PC-3 (cell line): ENCODE measurements around the gene SPPL2C. TPM values are rescaled to one million over a fixed set of nuclear protein-coding genes. Genes with fewer than 3 reads are reported as not detected.

Experiments
- ATAC-seq: fragments of 200-7000 bp; cut with Tn5 transposase; 2 replicates; pipeline ENCODE4 v1.9.1; 2020; ENCODE audit warnings: mild to moderate bottlenecking, moderate library complexity
- BruUV-seq: library from RNA; stranded (reverse); fragments of 400-500 nt; replicated peaks from 2 replicates; lab custom pipeline; 2021; lab: Mats Ljungman, UMichigan
- CTCF ChIA-PET: fragments of 300-600 bp; sonication (Branson Sonifier 250); formaldehyde crosslinking; loops from one replicate; lab custom pipeline; 2022; ENCODE audit warnings: antibody characterized with exemption; lab: Charles Lee
- POLR2A ChIA-PET: fragments of 300-600 bp; sonication (Branson Sonifier 250); formaldehyde crosslinking; loops from one replicate; lab custom pipeline; 2022; ENCODE audit warnings: antibody characterized with exemption; ENCODE audit not compliant: unreplicated experiment; lab: Charles Lee
- DNase-seq: peaks from one replicate; pipeline ENCODE4 v3.0.0-alpha.2; 2015
- H2AFZ ChIP-seq: fragments of 300-600 bp; sonication (generic); 2 replicates; pipeline ENCODE4 v1.6.0; 2016; ENCODE audit warnings: antibody characterized with exemption, low read length
- H3F3A ChIP-seq: fragments of 300-600 bp; sonication (generic); one replicate; pipeline ENCODE4 v1.6.0; 2017; ENCODE audit warnings: antibody characterized with exemption, low read length, control low read depth, mild to moderate bottlenecking; ENCODE audit not compliant: unreplicated experiment
- H3K27ac ChIP-seq: fragments of 300-600 bp; sonication (generic); 2 replicates; pipeline ENCODE4 v1.5.1; 2016; ENCODE audit warnings: mild to moderate bottlenecking, low read length
- H3K27me3 ChIP-seq: fragments of 300-600 bp; sonication (generic); 2 replicates; pipeline ENCODE4 v1.6.1; 2016; ENCODE audit warnings: low read length, mixed read lengths
- H3K36me3 ChIP-seq: fragments of 300-600 bp; sonication (generic); 2 replicates; pipeline ENCODE4 v1.6.1; 2016; ENCODE audit warnings: low read depth, mixed run types, low read length, mixed read lengths
- H3K4me1 ChIP-seq: fragments of 300-600 bp; sonication (generic); 2 replicates; pipeline ENCODE4 v1.5.1; 2016; ENCODE audit warnings: low read length; ENCODE audit not compliant: insufficient read depth
- H3K4me2 ChIP-seq: fragments of 300-600 bp; sonication (generic); 2 replicates; pipeline ENCODE4 v1.6.0; 2016; ENCODE audit warnings: low read length
- H3K4me3 ChIP-seq: fragments of 300-600 bp; sonication (generic); 2 replicates; pipeline ENCODE4 v1.5.1; 2016; ENCODE audit warnings: mild to moderate bottlenecking, low read length, mixed read lengths
- H3K79me2 ChIP-seq: fragments of 300-600 bp; sonication (generic); 2 replicates; pipeline ENCODE4 v1.6.1; 2017; ENCODE audit warnings: low read length, mixed read lengths
- H3K9ac ChIP-seq: fragments of 300-600 bp; sonication (generic); 2 replicates; pipeline ENCODE4 v1.6.0; 2016; ENCODE audit warnings: mild to moderate bottlenecking, low read length
- H3K9me2 ChIP-seq: fragments of 300-600 bp; sonication (generic); replicated peaks from 2 replicates; pipeline ENCODE4 v1.6.1; 2016; ENCODE audit warnings: mixed run types, low read length, mixed read lengths
- H3K9me3 ChIP-seq: fragments of 300-600 bp; sonication (generic); 2 replicates; pipeline ENCODE4 v1.6.1; 2016; ENCODE audit warnings: low read length, mixed read lengths
- H4K20me1 ChIP-seq: fragments of 300-600 bp; sonication (generic); 2 replicates; pipeline ENCODE4 v1.6.1; 2016; ENCODE audit warnings: low read length, mixed read lengths
- CTCF ChIP-seq: fragments of 300-600 bp; sonication (generic); conservative IDR thresholded peaks from 2 replicates; pipeline ENCODE4 v1.5.1; 2017; ENCODE audit warnings: antibody characterized with exemption, low read depth, mild to moderate bottlenecking, low read length
- EZH2 ChIP-seq: fragments of 300-600 bp; sonication (generic); IDR thresholded peaks from one replicate; pipeline ENCODE4 v1.6.1; 2017; ENCODE audit warnings: antibody characterized with exemption, mild to moderate bottlenecking, low read length; ENCODE audit not compliant: unreplicated experiment
- EZH2phosphoT487 ChIP-seq: fragments of 300-600 bp; sonication (generic); IDR thresholded peaks from 2 replicates; pipeline ENCODE4 v1.6.1; 2018; ENCODE audit warnings: mild to moderate bottlenecking, antibody characterized with exemption, low read length, borderline replicate concordance
- intact Hi-C: fragments of 100-400 bp; cut with micrococcal nuclease; formaldehyde crosslinking; loops from 2 replicates; pipeline ENCODE4 v1.9.0; 2023
- total RNA-seq: library from RNA; depleted of rRNA; stranded (reverse); fragments of >200 nt; gene quantifications from 2 replicates; pipeline ENCODE4 v1.2.3, GENCODE V29; 2014

Gene SPPL2C
- total RNA-seq, 1 experiment from 2014 or later, result not detected

GRCh38 chr17:45815752-45816151 is 28.9 kb upstream of the SPPL2C start:
- H2AFZ ChIP-seq, result no peak overlapping the region
- BruUV-seq, result no TSS peak
- H3K9me3 ChIP-seq, result no peaks in the 10 kb centered on the region
- H3F3A ChIP-seq, result no peaks in the 10 kb centered on the region
- ATAC-seq (no peak), DNase-seq (no peak)
- H3K27me3 ChIP-seq, result peaks cover under 1% of the 10 kb centered on the region; the same call in 1 of the 2 replicates
- no peaks in the 10 kb centered on the region for H3K4me1 ChIP-seq
- no peak overlapping the region for H3K27ac ChIP-seq
- intact Hi-C loops, result no loop called here
- TF ChIP-seq EZH2phosphoT487 (no peak), CTCF (no peak), EZH2 (no peak)
- ChIA-PET CTCF (interaction anchor here (0.6 kb wide), 1 partner anchor 176 kb away, joined by 3 read pairs; no protein-coding TSS in a partner anchor), POLR2A (no interaction called here)
- H3K4me2 ChIP-seq, result no peak overlapping the region
- no peaks in the 10 kb centered on the region for H3K79me2 ChIP-seq
- H3K9ac ChIP-seq, result no peak overlapping the region
- no peaks in the 10 kb centered on the region for H3K36me3 ChIP-seq
- H4K20me1 ChIP-seq, result no peaks in the 10 kb centered on the region
- H3K9me2 ChIP-seq, result no peaks in the 10 kb centered on the region
- no peak overlapping the region for H3K4me3 ChIP-seq

GRCh38 chr17:45818041-45818440 is 26.6 kb upstream of the SPPL2C start:
- Histone ChIP-seq H3K36me3 (no peaks in the 10 kb centered on the region), H3K9me3 (no peaks in the 10 kb centered on the region), H3K9me2 (no peaks in the 10 kb centered on the region), H3K27ac (no peak overlapping the region), H3K79me2 (no peaks in the 10 kb centered on the region), H3K4me1 (no peaks in the 10 kb centered on the region), H4K20me1 (no peaks in the 10 kb centered on the region), H3K9ac (no peak overlapping the region), H3K4me3 (no peak overlapping the region), H2AFZ (no peak overlapping the region), H3K27me3 (peaks cover 9% of the 10 kb centered on the region; the same call in 1 of the 2 replicates), H3F3A (no peaks in the 10 kb centered on the region), H3K4me2 (no peak overlapping the region)
- no TSS peak for BruUV-seq
- ChIA-PET CTCF (no interaction called here), POLR2A (interaction anchor here (0.7 kb wide), 1 partner anchor 17 kb away, joined by 3 read pairs; no protein-coding TSS in a partner anchor)
- no peak; the same call in 1 of the 2 replicates for ATAC-seq
- no peak for TF ChIP-seq EZH2
- TF ChIP-seq EZH2phosphoT487, result no peak
- no peak for TF ChIP-seq CTCF
- DNase-seq, result no peak
- intact Hi-C loops, result no loop called here

GRCh38 chr17:45818699-45819098 is 26.0 kb upstream of the SPPL2C start:
- H3K4me3 ChIP-seq, result no peak overlapping the region
- no peak for TF ChIP-seq EZH2phosphoT487
- no peak for TF ChIP-seq EZH2
- TF ChIP-seq CTCF, result no peak
- H3K27ac ChIP-seq, result no peak overlapping the region
- H3K9me3 ChIP-seq, result no peaks in the 10 kb centered on the region
- ChIA-PET CTCF (no interaction called here), POLR2A (interaction anchor here (0.7 kb wide), 1 partner anchor 18 kb away, joined by 3 read pairs; no protein-coding TSS in a partner anchor)
- H3K4me1 ChIP-seq, result no peaks in the 10 kb centered on the region
- H3K9ac ChIP-seq, result no peak overlapping the region
- no TSS peak for BruUV-seq
- no peaks in the 10 kb centered on the region for H3F3A ChIP-seq
- no peaks in the 10 kb centered on the region for H4K20me1 ChIP-seq
- no peaks in the 10 kb centered on the region for H3K79me2 ChIP-seq
- no peak for DNase-seq
- intact Hi-C loops, result no loop called here
- no peak for ATAC-seq
- H2AFZ ChIP-seq, result no peak overlapping the region
- H3K36me3 ChIP-seq, result no peaks in the 10 kb centered on the region
- peaks cover 9% of the 10 kb centered on the region; the same call in 1 of the 2 replicates for H3K27me3 ChIP-seq
- H3K4me2 ChIP-seq, result no peak overlapping the region
- no peaks in the 10 kb centered on the region for H3K9me2 ChIP-seq
